CD14-positive monocyte (primary cell): ENCODE results near the gene BRCA2. TPM values are rescaled to one million over a fixed set of nuclear protein-coding genes. Genes with fewer than 3 reads are reported as not detected.

Experiments used
- DNase-seq, 3 donors: peaks; one replicate each; pipeline ENCODE4 v3.0.0-alpha.2; 2011 to 2022
- H2AFZ ChIP-seq: 2 replicates; pipeline ENCODE4 v1.6.0; 2012; ENCODE audit warnings: mild to moderate bottlenecking, low read depth, low read length, inconsistent platforms; ENCODE audit not compliant: insufficient read depth, poor library complexity, severe bottlenecking
- H3K27ac ChIP-seq, 2 donors: 1 replicate in 1 of 2; 2 replicates in 1 of 2; pipeline ENCODE4 v1.5.1; 2012 to 2013; ENCODE audit warnings: low read length in 2 of 2, control low read depth in 1 of 2, inconsistent platforms in 1 of 2, low read depth in 1 of 2, mild to moderate bottlenecking in 1 of 2
- H3K27me3 ChIP-seq, 2 donors: one replicate each; pipeline versions ENCODE4 v1.6.0 to v1.6.1; 2011 to 2013; ENCODE audit warnings: low read length in 2 of 2; ENCODE audit not compliant: control insufficient read depth in 2 of 2, insufficient read depth in 2 of 2
- H3K36me3 ChIP-seq, 2 donors: replicated peaks in 1 of 2; 1 replicate in 1 of 2; 2 replicates in 1 of 2; pipeline versions ENCODE4 v1.5.1 to v1.6.1; 2012 to 2013; ENCODE audit warnings: low read length in 2 of 2, control low read depth in 1 of 2, inconsistent platforms in 1 of 2, mild to moderate bottlenecking in 1 of 2; ENCODE audit not compliant: insufficient read depth in 2 of 2, control insufficient read depth in 1 of 2
- H3K4me1 ChIP-seq, 2 donors: 1 replicate in 1 of 2; 2 replicates in 1 of 2; pipeline versions ENCODE4 v1.5.1 to v1.6.1; 2012 to 2013; ENCODE audit warnings: low read length in 2 of 2, control low read depth in 1 of 2, inconsistent platforms in 1 of 2, mild to moderate bottlenecking in 1 of 2, moderate library complexity in 1 of 2; ENCODE audit not compliant: insufficient read depth in 2 of 2, control insufficient read depth in 1 of 2
- H3K4me2 ChIP-seq: replicated peaks from 2 replicates; pipeline ENCODE3; 2012; ENCODE audit warnings: low read length, moderate library complexity, mild to moderate bottlenecking; ENCODE audit not compliant: poor library complexity, severe bottlenecking; ENCODE audit errors: extremely low read depth
- H3K4me3 ChIP-seq, 3 experiments: fragments of 200-600 bp in 1 of 3; sonication (generic) in 1 of 3; replicated peaks in 1 of 3; 1 replicate in 2 of 3; 2 replicates in 1 of 3; pipeline ENCODE4 v1.5.1; 2011 to 2013; ENCODE audit warnings: low read length in 3 of 3, mild to moderate bottlenecking in 3 of 3, control low read depth in 2 of 3, low read depth in 2 of 3, inconsistent platforms in 1 of 3, moderate library complexity in 1 of 3
- H3K79me2 ChIP-seq: 2 replicates; pipeline ENCODE4 v1.6.0; 2012; ENCODE audit warnings: mild to moderate bottlenecking, control low read depth, inconsistent platforms, low read length, moderate library complexity; ENCODE audit not compliant: insufficient read depth
- H3K9ac ChIP-seq: 2 replicates; pipeline ENCODE4 v1.6.0; 2017; ENCODE audit warnings: low read length, mild to moderate bottlenecking; ENCODE audit not compliant: insufficient read depth, poor library complexity, severe bottlenecking
- H3K9me3 ChIP-seq, 2 donors: replicated peaks in 1 of 2; 1 replicate in 1 of 2; 2 replicates in 1 of 2; pipeline versions ENCODE4 v1.5.1 to v1.6.1; 2012 to 2013; ENCODE audit warnings: low read length in 2 of 2, control low read depth in 1 of 2; ENCODE audit not compliant: control insufficient read depth in 1 of 2, insufficient read depth in 1 of 2
- H4K20me1 ChIP-seq: 2 replicates; pipeline ENCODE4 v1.6.0; 2012; ENCODE audit warnings: mild to moderate bottlenecking, low read length, control low read depth, moderate library complexity; ENCODE audit not compliant: insufficient read depth
- H3K27ac Mint-ChIP-seq, 7 donors: one replicate each; pipeline ENCODE4 v1.8.0; 2020; ENCODE audit warnings: mild to moderate bottlenecking in 7 of 7, mixed read lengths in 7 of 7, moderate library complexity in 6 of 7, inconsistent platforms in 2 of 7
- H3K27me3 Mint-ChIP-seq, 3 donors: one replicate each; pipeline ENCODE4 v1.8.0; 2021 to 2022; ENCODE audit warnings: low read depth in 3 of 3, mild to moderate bottlenecking in 3 of 3, mixed read lengths in 3 of 3, moderate library complexity in 3 of 3, inconsistent platforms in 1 of 3
- H3K36me3 Mint-ChIP-seq, 2 donors: one replicate each; pipeline ENCODE4 v1.8.0; 2020; ENCODE audit warnings: mixed read lengths in 2 of 2, inconsistent platforms in 1 of 2, mild to moderate bottlenecking in 1 of 2
- H3K4me1 Mint-ChIP-seq: one replicate; pipeline ENCODE4 v1.8.0; 2020; ENCODE audit warnings: mild to moderate bottlenecking, mixed read lengths
- H3K4me3 Mint-ChIP-seq, 2 donors: one replicate each; pipeline ENCODE4 v1.8.0; 2020; ENCODE audit warnings: mild to moderate bottlenecking in 2 of 2, mixed read lengths in 2 of 2, moderate library complexity in 1 of 2
- H3K9me3 Mint-ChIP-seq, 7 donors: one replicate each; pipeline ENCODE4 v1.8.0; 2020 to 2022; ENCODE audit warnings: mixed read lengths in 7 of 7, mild to moderate bottlenecking in 6 of 7, moderate library complexity in 6 of 7, inconsistent platforms in 2 of 7
- CTCF ChIP-seq: fragments of 200-600 bp; IDR thresholded peaks from one replicate; pipeline ENCODE4 v1.8.0; 2022; ENCODE audit warnings: antibody characterized with exemption, mild to moderate bottlenecking
- whole genome bisulfite sequencing: methylation state at CpG from one replicate; pipeline ENCODE4 v1.1.5; 2013; ENCODE audit warnings: missing lambda C conversion rate; ENCODE audit not compliant: insufficient coverage; 5-methylcytosine and 5-hydroxymethylcytosine counted together
- intact Hi-C, 2 donors: fragments of 100-400 bp; cut with micrococcal nuclease; formaldehyde crosslinking; loops; one replicate each; pipeline versions ENCODE4 v1.15.0 to v1.15.1; 2023
- polyA plus RNA-seq, 3 donors: library from polyadenylated mRNA; depleted of rRNA in 1 of 3; unstranded in 2 of 3; stranded (reverse) in 1 of 3; fragments of 300-500 nt in 2 of 3; fragments of >200 nt in 1 of 3; fragmentation: Illumina TruSeq in 2 of 3; gene quantifications; 1 replicate in 2 of 3; 2 replicates in 1 of 3; pipeline ENCODE4 v1.2.3, GENCODE V29; 2012 to 2021

The BRCA2 gene
- polyA plus RNA-seq, 3 donors = 0.32 to 0.36 (median 0.36) TPM

GRCh38 chr13:32407854-32408253 is 92.5 kb downstream of the BRCA2 start:
- H3K4me2 ChIP-seq = no peak overlapping the region
- H3K27me3 ChIP-seq = no peaks in the 10 kb centered on the region
- no peak overlapping the region for H3K4me3 ChIP-seq
- peaks cover 7% of the 10 kb centered on the region for H3K4me1 Mint-ChIP-seq
- H3K36me3 Mint-ChIP-seq = peaks cover 58 to 61% of the 10 kb centered on the region in 2 donors
- WGBS = 98% methylated on average over 5 of the region's 6 CpGs
- H4K20me1 ChIP-seq = peaks cover 25% of the 10 kb centered on the region
- peaks cover 0 to 2% (median 0%) of the 10 kb centered on the region in 7 donors for H3K9me3 Mint-ChIP-seq
- peaks cover 36 to 66% of the 10 kb centered on the region in 2 donors for H3K36me3 ChIP-seq
- H3K27ac ChIP-seq = no peak overlapping the region
- H3K27me3 Mint-ChIP-seq = no peaks in the 10 kb centered on the region
- no peak for TF ChIP-seq CTCF
- H3K79me2 ChIP-seq = peaks cover 12% of the 10 kb centered on the region
- no peaks in the 10 kb centered on the region for H3K9me3 ChIP-seq
- H2AFZ ChIP-seq = no peak overlapping the region
- H3K9ac ChIP-seq = no peak overlapping the region
- DNase-seq = no peak
- no peak overlapping the region for H3K4me3 Mint-ChIP-seq
- H3K4me1 ChIP-seq = peaks cover 4 to 10% of the 10 kb centered on the region in 2 donors
- no peak overlapping the region for H3K27ac Mint-ChIP-seq
- intact Hi-C loops = no loop called here

GRCh38 chr13:32408296-32409000 is 93.1 kb downstream of the BRCA2 start:
- Histone ChIP-seq H3K79me2 (peaks cover 12% of the 10 kb centered on the region), H3K9me3 (no peaks in the 10 kb centered on the region), H3K27me3 (no peaks in the 10 kb centered on the region), H3K9ac (no peak overlapping the region), H3K27ac (no peak overlapping the region), H3K4me2 (no peak overlapping the region), H3K4me1 (peaks cover 4 to 10% of the 10 kb centered on the region in 2 donors), H3K36me3 (peaks cover 30 to 60% of the 10 kb centered on the region in 2 donors), H2AFZ (no peak overlapping the region), H3K4me3 (no peak overlapping the region), H4K20me1 (peaks cover 30% of the 10 kb centered on the region)
- DNase-seq = no peak
- Mint-ChIP-seq H3K27ac (no peak overlapping the region), H3K36me3 (peaks cover 52 to 56% of the 10 kb centered on the region in 2 donors), H3K4me1 (peaks cover 7% of the 10 kb centered on the region), H3K27me3 (no peaks in the 10 kb centered on the region), H3K9me3 (peaks cover 0 to 2% (median 0%) of the 10 kb centered on the region in 7 donors), H3K4me3 (no peak overlapping the region)
- no peak for TF ChIP-seq CTCF
- intact Hi-C loops = no loop called here
- 90% methylated on average over 2 of the region's 9 CpGs for WGBS
